HG02610 (cell line): ENCODE measurements around the gene CAMSAP3.

Source experiments
- ATAC-seq: cut with Tn5 transposase; IDR thresholded peaks from one replicate; pipeline ENCODE4 v1.9.1; 2021; ENCODE audit warnings: mild to moderate bottlenecking, moderate library complexity; ENCODE audit not compliant: unreplicated experiment

CAMSAP3 gene

GRCh38 chr19:7646426-7646700 lies 50.7 kb downstream of the CAMSAP3 start:
- no peak for ATAC-seq

GRCh38 chr19:7647156-7647555 lies 51.5 kb downstream of the CAMSAP3 start:
- ATAC-seq = no peak

- ATAC-seq = no peak
Measured at GRCh38 chr19:7648265-7649014, 52.8 kb downstream of the CAMSAP3 start.

GRCh38 chr19:7650148-7650547 lies 54.5 kb downstream of the CAMSAP3 start:
- no peak for ATAC-seq

GRCh38 chr19:7652061-7652641 lies 56.5 kb downstream of the CAMSAP3 start:
- no peak for ATAC-seq

GRCh38 chr19:7654401-7654800 lies 58.7 kb downstream of the CAMSAP3 start:
- no peak for ATAC-seq

- no peak for ATAC-seq
Measured at GRCh38 chr19:7655581-7655980, 59.9 kb downstream of the CAMSAP3 start.

GRCh38 chr19:7657131-7657751 lies 61.6 kb downstream of the CAMSAP3 start:
- ATAC-seq = no peak

GRCh38 chr19:7658219-7658686 lies 62.6 kb downstream of the CAMSAP3 start:
- peak; percentile 87 for ATAC-seq

- no peak for ATAC-seq
Measured at GRCh38 chr19:7661744-7662538, 66.3 kb downstream of the CAMSAP3 start.

- no peak for ATAC-seq
Measured at GRCh38 chr19:7662657-7663056, 67.0 kb downstream of the CAMSAP3 start.

- ATAC-seq = no peak
Measured at GRCh38 chr19:7663706-7664105, 68.0 kb downstream of the CAMSAP3 start.

GRCh38 chr19:7665076-7665475 lies 69.4 kb downstream of the CAMSAP3 start:
- no peak for ATAC-seq
